Gastroesophageal sphincter (tissue), 3 donors: ENCODE measurements around the gene TSPAN11.

Source experiments
- POLR2A ChIP-seq, 2 donors: fragments of 450-650 bp; IDR thresholded peaks; one replicate each; pipeline ENCODE4 v1.6.1; 2017; ENCODE audit warnings: antibody characterized with exemption in 2 of 2, mild to moderate bottlenecking in 2 of 2, moderate library complexity in 1 of 2
- POLR2AphosphoS5 ChIP-seq: sonication (generic); formaldehyde crosslinking; IDR thresholded peaks from one replicate; pipeline ENCODE4 v1.6.1; 2017; ENCODE audit warnings: antibody characterized with exemption
- TF ChIP-seq, protein P1 (sequence below), 4 experiments: fragments of 200-600 bp in 2 of 4; fragments of 450-650 bp in 2 of 4; sonication (generic) in 1 of 4; IDR thresholded peaks; one replicate each; pipeline ENCODE4 v1.5.1; 2017 to 2019; ENCODE audit warnings: antibody characterized with exemption in 4 of 4, mild to moderate bottlenecking in 2 of 4, moderate library complexity in 2 of 4

DNA sequence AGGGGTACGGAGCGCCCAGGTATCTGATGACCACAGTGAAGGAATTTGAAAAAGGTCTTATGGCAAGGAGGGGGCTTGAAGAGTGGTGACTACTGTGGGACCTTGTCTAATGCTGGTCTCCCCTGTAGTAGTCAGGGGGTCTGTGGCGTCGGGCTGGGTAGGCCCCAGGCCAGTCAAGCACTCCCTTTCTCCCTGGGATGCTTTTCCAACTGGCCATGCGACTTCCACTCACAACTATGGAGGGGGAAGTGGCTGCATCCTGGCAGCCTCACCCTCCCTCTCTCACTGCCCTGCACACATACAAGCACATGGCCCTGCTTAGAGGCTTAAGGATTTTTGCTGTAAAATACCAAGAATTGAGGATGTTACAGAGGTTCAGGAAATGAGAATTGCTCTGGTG, 4.1 kb downstream of the TSPAN11 start:
- TF ChIP-seq POLR2AphosphoS5 (no peak), POLR2A (IDR thresholded peaks at IDR 0.05) (no peak)
- TF ChIP-seq, protein P1, sequence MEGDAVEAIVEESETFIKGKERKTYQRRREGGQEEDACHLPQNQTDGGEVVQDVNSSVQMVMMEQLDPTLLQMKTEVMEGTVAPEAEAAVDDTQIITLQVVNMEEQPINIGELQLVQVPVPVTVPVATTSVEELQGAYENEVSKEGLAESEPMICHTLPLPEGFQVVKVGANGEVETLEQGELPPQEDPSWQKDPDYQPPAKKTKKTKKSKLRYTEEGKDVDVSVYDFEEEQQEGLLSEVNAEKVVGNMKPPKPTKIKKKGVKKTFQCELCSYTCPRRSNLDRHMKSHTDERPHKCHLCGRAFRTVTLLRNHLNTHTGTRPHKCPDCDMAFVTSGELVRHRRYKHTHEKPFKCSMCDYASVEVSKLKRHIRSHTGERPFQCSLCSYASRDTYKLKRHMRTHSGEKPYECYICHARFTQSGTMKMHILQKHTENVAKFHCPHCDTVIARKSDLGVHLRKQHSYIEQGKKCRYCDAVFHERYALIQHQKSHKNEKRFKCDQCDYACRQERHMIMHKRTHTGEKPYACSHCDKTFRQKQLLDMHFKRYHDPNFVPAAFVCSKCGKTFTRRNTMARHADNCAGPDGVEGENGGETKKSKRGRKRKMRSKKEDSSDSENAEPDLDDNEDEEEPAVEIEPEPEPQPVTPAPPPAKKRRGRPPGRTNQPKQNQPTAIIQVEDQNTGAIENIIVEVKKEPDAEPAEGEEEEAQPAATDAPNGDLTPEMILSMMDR (IDR thresholded peaks at IDR 0.05): no peak
